Inferior parietal cortex (tissue), 1 donor: ENCODE measurements around the gene DLG2.
"Not testable (repeated sequence)": the region's sequence is repeated elsewhere in the genome, so short reads cannot be mapped to it uniquely, and the experiment has no call there.

Experiments used
- DNase-seq: peaks from one replicate; pipeline ENCODE4 v3.0.0-alpha.2; 2016; ENCODE audit errors: extremely low spot score

Gene DLG2

GRCh38 chr11:85459304-85459703, 167.8 kb downstream of the DLG2 start:
- no peak for DNase-seq

- DNase-seq, result no peak
Observed at GRCh38 chr11:85444479-85444878, 182.7 kb downstream of the DLG2 start.

- DNase-seq, result no peak
Observed at GRCh38 chr11:85440273-85440672, 186.9 kb downstream of the DLG2 start.

GRCh38 chr11:85438328-85438727, 188.8 kb downstream of the DLG2 start:
- DNase-seq, result no peak

GRCh38 chr11:85431319-85431718, 195.8 kb downstream of the DLG2 start:
- DNase-seq, result no peak

GRCh38 chr11:85423794-85424193, 203.3 kb downstream of the DLG2 start:
- DNase-seq, result no peak

GRCh38 chr11:85423316-85423715, 203.8 kb downstream of the DLG2 start:
- DNase-seq, result no peak

- DNase-seq, result no peak
Observed at GRCh38 chr11:85414175-85414574, 213.0 kb downstream of the DLG2 start.

- no peak for DNase-seq
Observed at GRCh38 chr11:85407648-85408047, 219.5 kb downstream of the DLG2 start.

- no peak for DNase-seq
Observed at GRCh38 chr11:85406841-85407240, 220.3 kb downstream of the DLG2 start.

- DNase-seq, result no peak
Observed at GRCh38 chr11:85406316-85406715, 220.8 kb downstream of the DLG2 start.

GRCh38 chr11:85395515-85396055, 231.6 kb downstream of the DLG2 start:
- not testable (repeated sequence) for DNase-seq

GRCh38 chr11:85394283-85394682, 232.9 kb downstream of the DLG2 start:
- DNase-seq, result no peak

GRCh38 chr11:85391141-85391540, 236.0 kb downstream of the DLG2 start:
- DNase-seq, result no peak

GRCh38 chr11:85385547-85385946, 241.6 kb downstream of the DLG2 start:
- DNase-seq, result no peak

GRCh38 chr11:85385111-85385510, 242.0 kb downstream of the DLG2 start:
- DNase-seq, result no peak

GRCh38 chr11:85379066-85379465, 248.1 kb downstream of the DLG2 start:
- no peak for DNase-seq

- DNase-seq, result no peak
Observed at GRCh38 chr11:85377901-85378300, 249.2 kb downstream of the DLG2 start.

- DNase-seq, result no peak
Observed at GRCh38 chr11:85359859-85360258, 267.3 kb downstream of the DLG2 start.

GRCh38 chr11:85355921-85356320, 271.2 kb downstream of the DLG2 start:
- no peak for DNase-seq

GRCh38 chr11:85349539-85349938, 277.6 kb downstream of the DLG2 start:
- DNase-seq, result not testable (repeated sequence)

GRCh38 chr11:85348945-85349344, 278.2 kb downstream of the DLG2 start:
- DNase-seq, result no peak

- no peak for DNase-seq
Observed at GRCh38 chr11:85347291-85347690, 279.9 kb downstream of the DLG2 start.

GRCh38 chr11:85346484-85346883, 280.7 kb downstream of the DLG2 start:
- no peak for DNase-seq
